ENCODE measurements around the gene SCAMP5.

- no peak for TF ChIP-seq POLR2A (IDR thresholded peaks at IDR 0.05)
- TF ChIP-seq, protein P1, sequence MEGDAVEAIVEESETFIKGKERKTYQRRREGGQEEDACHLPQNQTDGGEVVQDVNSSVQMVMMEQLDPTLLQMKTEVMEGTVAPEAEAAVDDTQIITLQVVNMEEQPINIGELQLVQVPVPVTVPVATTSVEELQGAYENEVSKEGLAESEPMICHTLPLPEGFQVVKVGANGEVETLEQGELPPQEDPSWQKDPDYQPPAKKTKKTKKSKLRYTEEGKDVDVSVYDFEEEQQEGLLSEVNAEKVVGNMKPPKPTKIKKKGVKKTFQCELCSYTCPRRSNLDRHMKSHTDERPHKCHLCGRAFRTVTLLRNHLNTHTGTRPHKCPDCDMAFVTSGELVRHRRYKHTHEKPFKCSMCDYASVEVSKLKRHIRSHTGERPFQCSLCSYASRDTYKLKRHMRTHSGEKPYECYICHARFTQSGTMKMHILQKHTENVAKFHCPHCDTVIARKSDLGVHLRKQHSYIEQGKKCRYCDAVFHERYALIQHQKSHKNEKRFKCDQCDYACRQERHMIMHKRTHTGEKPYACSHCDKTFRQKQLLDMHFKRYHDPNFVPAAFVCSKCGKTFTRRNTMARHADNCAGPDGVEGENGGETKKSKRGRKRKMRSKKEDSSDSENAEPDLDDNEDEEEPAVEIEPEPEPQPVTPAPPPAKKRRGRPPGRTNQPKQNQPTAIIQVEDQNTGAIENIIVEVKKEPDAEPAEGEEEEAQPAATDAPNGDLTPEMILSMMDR (IDR thresholded peaks at IDR 0.05) = no peak
Measured at GRCh38 chr15:74960286-74960685, 35.1 kb upstream of the SCAMP5 start.
